Measurements from ENCODE around the gene RELL1.

- TF ChIP-seq EZH2 (IDR thresholded peaks at IDR 0.05; ENCODE audit: borderline replicate concordance, insufficient read depth, low read depth, low read length, poor library complexity, severe bottlenecking) (no peak), CTCF (IDR thresholded peaks at IDR 0.05) (no peak)
Measured at GRCh38 chr4:37686373-37687193, at the start of gene RELL1.

All from B cell (primary cell).